ENCODE data around the gene AXIN1. TPM values are rescaled to one million over a fixed set of nuclear protein-coding genes. Genes with fewer than 3 reads are reported as not detected.

The AXIN1 gene
- total and polyA plus RNA-seq, 2 of the 8 experiments (the other 6 are each of a cell fraction or from before 2014, with no cell fraction given): 12.5 to 41.9 TPM

DNA sequence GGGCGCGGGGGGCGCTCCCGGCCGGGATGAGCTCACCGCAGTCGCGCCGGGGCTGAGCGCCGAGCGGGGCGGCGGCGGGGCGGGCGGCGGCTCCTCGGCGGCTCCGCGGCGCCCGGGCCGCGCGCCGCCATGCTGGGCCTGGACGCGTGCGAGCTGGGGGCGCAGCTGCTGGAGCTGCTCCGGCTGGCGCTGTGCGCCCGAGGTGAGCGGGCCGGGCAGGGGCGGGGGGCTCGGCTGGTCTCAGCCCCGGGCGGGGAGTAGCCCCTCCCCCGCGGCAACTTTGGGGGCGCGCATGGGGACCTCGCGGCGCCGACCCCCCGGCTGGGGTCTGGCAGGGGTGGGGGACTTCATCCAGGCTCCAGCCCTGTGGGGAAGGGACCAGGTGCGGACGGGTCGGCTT lies 72.0 kb downstream of the AXIN1 start, which contains the start of gene ARHGDIG (continued):
- TF ChIP-seq NANOG (IDR thresholded peaks at IDR 0.05; ENCODE audit: insufficient read depth, low read depth, low read length, poor library complexity, severe bottlenecking) (no peak), CHD2 (IDR thresholded peaks at IDR 0.05; ENCODE audit: low read length) (no peak), SIX5 (IDR thresholded peaks at IDR 0.05; ENCODE audit: low read depth, low read length) (no peak), GABPA (IDR thresholded peaks at IDR 0.05; ENCODE audit: borderline replicate concordance, insufficient read depth, low read length) (no peak), MAFK (IDR thresholded peaks at IDR 0.05; ENCODE audit: low read depth, low read length) (no peak), CREB1 (IDR thresholded peaks at IDR 0.05) (no peak), BCL11A (IDR thresholded peaks at IDR 0.05; ENCODE audit: low read depth in 2 of 2, low read length in 2 of 2) (no peak), SIN3A (conservative IDR thresholded peaks at IDR 0.05 in 1 of 2, IDR thresholded peaks at IDR 0.05 in 1 of 2; ENCODE audit: low read depth in 1 of 2, low read length in 2 of 2) (no peak), CBX8 (IDR thresholded peaks at IDR 0.05; ENCODE audit: borderline replicate concordance, low read depth, low read length) (no peak), BACH1 (IDR thresholded peaks at IDR 0.05; ENCODE audit: low read length) (no peak), TAF1 (IDR thresholded peaks at IDR 0.05; ENCODE audit: low read depth, low read length) (0 out of 2 replicates have a peak, but pooled peaks have one; percentile 11), POLR2AphosphoS5 (IDR thresholded peaks at IDR 0.05; ENCODE audit: low read depth, low read length) (no peak), RNF2 (IDR thresholded peaks at IDR 0.05; ENCODE audit: borderline replicate concordance, low read depth, low read length, missing control alignments, poor library complexity, severe bottlenecking) (no peak), TEAD4 (IDR thresholded peaks at IDR 0.05; ENCODE audit: low read depth, low read length) (no peak)
- TF ChIP-seq, protein P1, sequence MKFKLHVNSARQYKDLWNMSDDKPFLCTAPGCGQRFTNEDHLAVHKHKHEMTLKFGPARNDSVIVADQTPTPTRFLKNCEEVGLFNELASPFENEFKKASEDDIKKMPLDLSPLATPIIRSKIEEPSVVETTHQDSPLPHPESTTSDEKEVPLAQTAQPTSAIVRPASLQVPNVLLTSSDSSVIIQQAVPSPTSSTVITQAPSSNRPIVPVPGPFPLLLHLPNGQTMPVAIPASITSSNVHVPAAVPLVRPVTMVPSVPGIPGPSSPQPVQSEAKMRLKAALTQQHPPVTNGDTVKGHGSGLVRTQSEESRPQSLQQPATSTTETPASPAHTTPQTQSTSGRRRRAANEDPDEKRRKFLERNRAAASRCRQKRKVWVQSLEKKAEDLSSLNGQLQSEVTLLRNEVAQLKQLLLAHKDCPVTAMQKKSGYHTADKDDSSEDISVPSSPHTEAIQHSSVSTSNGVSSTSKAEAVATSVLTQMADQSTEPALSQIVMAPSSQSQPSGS (IDR thresholded peaks at IDR 0.05; ENCODE audit: low read length): no peak
- TF ChIP-seq, protein P2, sequence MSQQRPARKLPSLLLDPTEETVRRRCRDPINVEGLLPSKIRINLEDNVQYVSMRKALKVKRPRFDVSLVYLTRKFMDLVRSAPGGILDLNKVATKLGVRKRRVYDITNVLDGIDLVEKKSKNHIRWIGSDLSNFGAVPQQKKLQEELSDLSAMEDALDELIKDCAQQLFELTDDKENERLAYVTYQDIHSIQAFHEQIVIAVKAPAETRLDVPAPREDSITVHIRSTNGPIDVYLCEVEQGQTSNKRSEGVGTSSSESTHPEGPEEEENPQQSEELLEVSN (IDR thresholded peaks at IDR 0.05): no peak
- TF ChIP-seq, protein P3, sequence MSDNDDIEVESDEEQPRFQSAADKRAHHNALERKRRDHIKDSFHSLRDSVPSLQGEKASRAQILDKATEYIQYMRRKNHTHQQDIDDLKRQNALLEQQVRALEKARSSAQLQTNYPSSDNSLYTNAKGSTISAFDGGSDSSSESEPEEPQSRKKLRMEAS (IDR thresholded peaks at IDR 0.05): 0 out of 2 replicates have a peak, but pooled peaks have one; percentile 7
